Measurements from ENCODE around the gene BICC1. TPM values are rescaled to one million over a fixed set of nuclear protein-coding genes. Genes with fewer than 3 reads are reported as not detected.

BICC1 gene
- total and polyA plus RNA-seq, 2 experiments from 2014 or later: 6.4 to 13.2 TPM

GRCh38 chr10:58820861-58821751 lies 308.4 kb downstream of the BICC1 start:
- Histone ChIP-seq H3K27ac (no peak overlapping the region), H3K4me3 (no peak overlapping the region), H3K4me1 (ENCODE audit: low read depth) (peaks cover 23% of the 10 kb centered on the region), H3K27me3 (no peaks in the 10 kb centered on the region), H3K36me3 (no peaks in the 10 kb centered on the region), H3K9me3 (ENCODE audit: low read depth) (no peaks in the 10 kb centered on the region)
- TF ChIP-seq CTCF (IDR thresholded peaks at IDR 0.05; ENCODE audit: low read depth, low read length): no peak
- peak in 1 of 2 donors; percentile 65 for DNase-seq (ENCODE audit: low read depth in 1 of 2, low spot score in 1 of 2)

GRCh38 chr10:58821752-58822056 lies 309.0 kb downstream of the BICC1 start:
- no peak for TF ChIP-seq CTCF (IDR thresholded peaks at IDR 0.05; ENCODE audit: low read depth, low read length)
- H3K4me1 ChIP-seq (ENCODE audit: low read depth): peaks cover 23% of the 10 kb centered on the region
- H3K9me3 ChIP-seq (ENCODE audit: low read depth): no peaks in the 10 kb centered on the region
- no peaks in the 10 kb centered on the region for H3K36me3 ChIP-seq
- H3K27me3 ChIP-seq: no peaks in the 10 kb centered on the region
- no peak overlapping the region for H3K4me3 ChIP-seq
- DNase-seq (ENCODE audit: low read depth in 1 of 2, low spot score in 1 of 2): no peak
- no peak overlapping the region for H3K27ac ChIP-seq

- H3K4me3 ChIP-seq: no peak overlapping the region
- H3K27ac ChIP-seq: no peak overlapping the region
- no peaks in the 10 kb centered on the region for H3K9me3 ChIP-seq (ENCODE audit: low read depth)
- DNase-seq (ENCODE audit: low read depth in 1 of 2, low spot score in 1 of 2): no peak
- no peaks in the 10 kb centered on the region for H3K36me3 ChIP-seq
- no peak for TF ChIP-seq CTCF (IDR thresholded peaks at IDR 0.05; ENCODE audit: low read depth, low read length)
- peaks cover 6% of the 10 kb centered on the region for H3K4me1 ChIP-seq (ENCODE audit: low read depth)
- H3K27me3 ChIP-seq: no peaks in the 10 kb centered on the region
Measured at GRCh38 chr10:58823983-58824382, 311.3 kb downstream of the BICC1 start.

GRCh38 chr10:58824396-58824795 lies 311.7 kb downstream of the BICC1 start:
- Histone ChIP-seq H3K9me3 (ENCODE audit: low read depth) (no peaks in the 10 kb centered on the region), H3K4me1 (ENCODE audit: low read depth) (peaks cover 6% of the 10 kb centered on the region), H3K4me3 (no peak overlapping the region), H3K36me3 (no peaks in the 10 kb centered on the region), H3K27me3 (no peaks in the 10 kb centered on the region), H3K27ac (no peak overlapping the region)
- no peak for DNase-seq (ENCODE audit: low read depth in 1 of 2, low spot score in 1 of 2)
- no peak for TF ChIP-seq CTCF (IDR thresholded peaks at IDR 0.05; ENCODE audit: low read depth, low read length)

GRCh38 chr10:58826694-58827093 lies 314.0 kb downstream of the BICC1 start:
- TF ChIP-seq CTCF (IDR thresholded peaks at IDR 0.05; ENCODE audit: low read depth, low read length): no peak

More at GRCh38 chr10:58826694-58827093, 314.0 kb downstream of the BICC1 start:
- Histone ChIP-seq H3K4me1 (ENCODE audit: low read depth) (peaks cover 9% of the 10 kb centered on the region), H3K36me3 (no peaks in the 10 kb centered on the region), H3K9me3 (ENCODE audit: low read depth) (no peaks in the 10 kb centered on the region), H3K4me3 (no peak overlapping the region), H3K27me3 (no peaks in the 10 kb centered on the region), H3K27ac (peak overlapping the region; percentile 40)
- DNase-seq (ENCODE audit: low read depth in 1 of 2, low spot score in 1 of 2): no peak
